Neural progenitor cell (in vitro differentiated cells): Measurements from ENCODE around the gene LYZL6. TPM values are rescaled to one million over a fixed set of nuclear protein-coding genes. Genes with fewer than 3 reads are reported as not detected.

ENCODE experiments used
- DNase-seq: peaks from one replicate; pipeline ENCODE4 v3.0.0-alpha.2; 2016; ENCODE audit warnings: low spot score
- H2AFZ ChIP-seq: fragments of 200-600 bp; sonication (generic); replicated peaks from 2 replicates; pipeline ENCODE4 v1.6.1; 2016; ENCODE audit warnings: antibody characterized with exemption
- H3F3A ChIP-seq: fragments of 200-600 bp; sonication (generic); 2 replicates; pipeline ENCODE4 v1.6.1; 2016; ENCODE audit warnings: antibody characterized with exemption, low read depth
- H3K27ac ChIP-seq: fragments of 200-600 bp; sonication (generic); 2 replicates; pipeline ENCODE4 v1.5.1; 2016; ENCODE audit warnings: mild to moderate bottlenecking
- H3K27me3 ChIP-seq: fragments of 200-600 bp; sonication (generic); 2 replicates; pipeline ENCODE4 v1.6.1; 2016; ENCODE audit warnings: mild to moderate bottlenecking, moderate library complexity
- H3K36me3 ChIP-seq: fragments of 200-600 bp; sonication (generic); 2 replicates; pipeline ENCODE4 v1.5.1; 2016
- H3K4me1 ChIP-seq: fragments of 200-600 bp; sonication (generic); 2 replicates; pipeline ENCODE4 v1.6.1; 2016; ENCODE audit warnings: mixed run types
- H3K4me2 ChIP-seq: fragments of 200-600 bp; sonication (generic); 2 replicates; pipeline ENCODE4 v1.6.1; 2016
- H3K4me3 ChIP-seq: fragments of 200-600 bp; sonication (generic); 2 replicates; pipeline ENCODE4 v1.5.1; 2016
- H3K79me2 ChIP-seq: fragments of 200-600 bp; sonication (generic); 2 replicates; pipeline ENCODE4 v1.6.1; 2016; ENCODE audit warnings: low read depth
- H3K9ac ChIP-seq: fragments of 200-600 bp; sonication (generic); 2 replicates; pipeline ENCODE4 v1.6.1; 2016
- H3K9me3 ChIP-seq: fragments of 200-600 bp; sonication (generic); 2 replicates; pipeline ENCODE4 v1.5.1; 2016; ENCODE audit warnings: low read depth
- H4K20me1 ChIP-seq: fragments of 200-600 bp; sonication (generic); 2 replicates; pipeline ENCODE4 v1.6.1; 2016; ENCODE audit warnings: low read depth
- H3K27ac Mint-ChIP-seq: 3 replicates; pipeline ENCODE4 v1.8.0; 2021; ENCODE audit warnings: mixed read lengths
- H3K27me3 Mint-ChIP-seq: 2 replicates; pipeline ENCODE4 v1.8.0; 2022; ENCODE audit warnings: low read depth, mild to moderate bottlenecking, inconsistent platforms, moderate library complexity, mixed read lengths; ENCODE audit not compliant: insufficient read depth
- H3K36me3 Mint-ChIP-seq: 3 replicates; pipeline ENCODE4 v1.8.0; 2021; ENCODE audit warnings: mixed read lengths
- H3K4me1 Mint-ChIP-seq: 3 replicates; pipeline ENCODE4 v1.8.0; 2021; ENCODE audit warnings: mixed read lengths
- H3K4me3 Mint-ChIP-seq: 3 replicates; pipeline ENCODE4 v1.8.0; 2021; ENCODE audit warnings: mild to moderate bottlenecking, moderate library complexity, mixed read lengths
- H3K9me3 Mint-ChIP-seq: 3 replicates; pipeline ENCODE4 v1.8.0; 2020; ENCODE audit warnings: mixed read lengths
- CTCF ChIP-seq: fragments of 200-600 bp; sonication (generic); IDR thresholded peaks from 2 replicates; pipeline ENCODE4 v1.5.1; 2017; ENCODE audit warnings: antibody characterized with exemption, mild to moderate bottlenecking
- EZH2 ChIP-seq: fragments of 200-600 bp; sonication (generic); IDR thresholded peaks from 2 replicates; pipeline ENCODE4 v1.6.1; 2017; ENCODE audit warnings: antibody characterized with exemption, mild to moderate bottlenecking, moderate library complexity
- EZH2phosphoT487 ChIP-seq: fragments of 200-600 bp; sonication (generic); IDR thresholded peaks from 2 replicates; pipeline ENCODE4 v1.6.1; 2017; ENCODE audit warnings: antibody characterized with exemption
- total RNA-seq: library from RNA; depleted of rRNA; stranded (reverse); fragments of >200 nt; gene quantifications from 2 replicates; pipeline ENCODE4 v1.2.3, GENCODE V29; 2015; ENCODE audit warnings: low replicate concordance

LYZL6 gene
- total RNA-seq, 1 donor from 2014 or later: not detected

- H3K4me3 ChIP-seq: no peak within 1 kb of the TSS
- H3K4me2 ChIP-seq: no peak within 1 kb of the TSS
- no peak for DNase-seq
- Mint-ChIP-seq H3K4me1 (no peaks in the 10 kb centered on the region), H3K4me3 (no peak within 1 kb of the TSS), H3K9me3 (peaks cover 4% of the 10 kb centered on the region), H3K27me3 (no peaks in the 10 kb centered on the region), H3K36me3 (no peaks in the 10 kb centered on the region), H3K27ac (no peak within 1 kb of the TSS)
- no peak within 1 kb of the TSS for H3K9ac ChIP-seq
- H3K27ac ChIP-seq: no peak within 1 kb of the TSS
- TF ChIP-seq EZH2: no peak
- TF ChIP-seq CTCF: no peak
- no peak for TF ChIP-seq EZH2phosphoT487
- no peak within 1 kb of the TSS for H2AFZ ChIP-seq
- H3K36me3 ChIP-seq: no peaks in the 10 kb centered on the region
- no peaks in the 10 kb centered on the region for H3K9me3 ChIP-seq
- no peaks in the 10 kb centered on the region for H3K79me2 ChIP-seq
- H3F3A ChIP-seq: no peaks in the 10 kb centered on the region
- H3K4me1 ChIP-seq: no peaks in the 10 kb centered on the region
- no peaks in the 10 kb centered on the region for H4K20me1 ChIP-seq
- H3K27me3 ChIP-seq: no peaks in the 10 kb centered on the region
Observed at GRCh38 chr17:35986643-35987042, 43.1 kb upstream of the LYZL6 start, which contains the start of gene CCL14. TSS of gene CCL14 (minus strand) at chr17:35986729. CDS start at chr17:35986649, 80 bp downstream.

GRCh38 chr17:35984140-35984539, 40.6 kb upstream of the LYZL6 start:
- DNase-seq: no peak
- H4K20me1 ChIP-seq: no peaks in the 10 kb centered on the region
- Mint-ChIP-seq H3K4me1 (no peaks in the 10 kb centered on the region), H3K4me3 (no peak overlapping the region), H3K27ac (no peak overlapping the region), H3K9me3 (no peaks in the 10 kb centered on the region), H3K36me3 (no peaks in the 10 kb centered on the region), H3K27me3 (no peaks in the 10 kb centered on the region)
- no peaks in the 10 kb centered on the region for H3K36me3 ChIP-seq
- no peak overlapping the region for H3K4me2 ChIP-seq
- H2AFZ ChIP-seq: no peak overlapping the region
- no peak overlapping the region for H3K27ac ChIP-seq
- H3K9ac ChIP-seq: no peak overlapping the region
- no peaks in the 10 kb centered on the region for H3F3A ChIP-seq
- H3K79me2 ChIP-seq: no peaks in the 10 kb centered on the region
- H3K4me3 ChIP-seq: no peak overlapping the region
- H3K4me1 ChIP-seq: no peaks in the 10 kb centered on the region
- no peaks in the 10 kb centered on the region for H3K9me3 ChIP-seq
- H3K27me3 ChIP-seq: no peaks in the 10 kb centered on the region
- no peak for TF ChIP-seq EZH2phosphoT487
- TF ChIP-seq CTCF: no peak
- TF ChIP-seq EZH2: no peak

- H3F3A ChIP-seq: no peaks in the 10 kb centered on the region
- TF ChIP-seq EZH2 (no peak), EZH2phosphoT487 (no peak), CTCF (no peak)
- Mint-ChIP-seq H3K4me3 (no peak overlapping the region), H3K27ac (no peak overlapping the region), H3K9me3 (peaks cover 2% of the 10 kb centered on the region), H3K36me3 (no peaks in the 10 kb centered on the region), H3K4me1 (no peaks in the 10 kb centered on the region), H3K27me3 (no peaks in the 10 kb centered on the region)
- no peaks in the 10 kb centered on the region for H3K36me3 ChIP-seq
- H3K79me2 ChIP-seq: no peaks in the 10 kb centered on the region
- H4K20me1 ChIP-seq: no peaks in the 10 kb centered on the region
- no peaks in the 10 kb centered on the region for H3K9me3 ChIP-seq
- H2AFZ ChIP-seq: no peak overlapping the region
- H3K4me3 ChIP-seq: no peak overlapping the region
- no peaks in the 10 kb centered on the region for H3K4me1 ChIP-seq
- H3K4me2 ChIP-seq: no peak overlapping the region
- DNase-seq: no peak
- no peaks in the 10 kb centered on the region for H3K27me3 ChIP-seq
- no peak overlapping the region for H3K9ac ChIP-seq
- H3K27ac ChIP-seq: no peak overlapping the region
Observed at GRCh38 chr17:35982409-35983191, 39.1 kb upstream of the LYZL6 start.
